Esophagus squamous epithelium (tissue), 4 donors: ENCODE results near the gene ANXA9.

Source experiments
- POLR2A ChIP-seq, 4 donors: fragments of 450-650 bp; IDR thresholded peaks; one replicate each; pipeline ENCODE4 v1.6.1; 2017; ENCODE audit warnings: antibody characterized with exemption in 4 of 4, mild to moderate bottlenecking in 4 of 4, moderate library complexity in 3 of 4
- TF ChIP-seq, protein P1 (sequence below), 6 experiments: fragments of 450-650 bp in 4 of 6; fragments of 200-600 bp in 2 of 6; sonication (generic) in 2 of 6; IDR thresholded peaks; one replicate each; pipeline ENCODE4 v1.5.1; 2016 to 2019; ENCODE audit warnings: antibody characterized with exemption in 6 of 6, mild to moderate bottlenecking in 4 of 6, moderate library complexity in 4 of 6

DNA sequence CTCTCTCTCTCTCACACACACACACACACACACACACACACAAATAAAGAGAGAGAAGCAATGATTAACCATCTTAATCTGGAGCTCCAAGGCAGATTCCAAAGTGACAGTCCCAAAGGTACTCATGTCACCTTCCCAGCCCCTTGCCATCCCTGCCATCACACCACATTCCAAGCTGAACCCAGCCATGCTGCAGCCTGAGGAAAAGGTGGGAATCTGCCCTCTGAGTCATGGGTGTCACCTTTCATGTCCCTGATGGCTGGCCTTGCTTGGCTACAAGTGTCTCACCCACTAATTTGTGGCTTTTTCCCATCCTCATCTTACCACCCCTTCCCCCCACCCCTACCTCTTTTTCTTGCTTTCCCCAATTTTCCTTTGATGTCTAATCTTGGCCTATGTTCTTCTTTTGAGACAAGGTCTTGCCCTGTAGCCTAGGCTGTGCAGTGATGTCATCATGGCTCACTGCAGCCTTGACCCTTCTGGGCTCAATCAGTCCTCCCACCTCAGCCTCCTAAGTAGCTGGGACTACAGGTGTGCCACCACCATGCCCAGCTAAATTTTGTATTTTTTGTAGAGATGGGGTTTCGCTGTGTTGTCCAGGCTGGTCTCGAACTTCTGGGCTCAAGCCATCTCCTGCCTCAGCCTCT lies 3.2 kb downstream of the ANXA9 start:
- TF ChIP-seq, protein P1, sequence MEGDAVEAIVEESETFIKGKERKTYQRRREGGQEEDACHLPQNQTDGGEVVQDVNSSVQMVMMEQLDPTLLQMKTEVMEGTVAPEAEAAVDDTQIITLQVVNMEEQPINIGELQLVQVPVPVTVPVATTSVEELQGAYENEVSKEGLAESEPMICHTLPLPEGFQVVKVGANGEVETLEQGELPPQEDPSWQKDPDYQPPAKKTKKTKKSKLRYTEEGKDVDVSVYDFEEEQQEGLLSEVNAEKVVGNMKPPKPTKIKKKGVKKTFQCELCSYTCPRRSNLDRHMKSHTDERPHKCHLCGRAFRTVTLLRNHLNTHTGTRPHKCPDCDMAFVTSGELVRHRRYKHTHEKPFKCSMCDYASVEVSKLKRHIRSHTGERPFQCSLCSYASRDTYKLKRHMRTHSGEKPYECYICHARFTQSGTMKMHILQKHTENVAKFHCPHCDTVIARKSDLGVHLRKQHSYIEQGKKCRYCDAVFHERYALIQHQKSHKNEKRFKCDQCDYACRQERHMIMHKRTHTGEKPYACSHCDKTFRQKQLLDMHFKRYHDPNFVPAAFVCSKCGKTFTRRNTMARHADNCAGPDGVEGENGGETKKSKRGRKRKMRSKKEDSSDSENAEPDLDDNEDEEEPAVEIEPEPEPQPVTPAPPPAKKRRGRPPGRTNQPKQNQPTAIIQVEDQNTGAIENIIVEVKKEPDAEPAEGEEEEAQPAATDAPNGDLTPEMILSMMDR (IDR thresholded peaks at IDR 0.05) = no peak
- no peak for TF ChIP-seq POLR2A (IDR thresholded peaks at IDR 0.05)
